ENCODE data around the gene AKT3. TPM values are rescaled to one million over a fixed set of nuclear protein-coding genes. Genes with fewer than 3 reads are reported as not detected.

The AKT3 gene
- total RNA-seq, 4 donors from 2014 or later = 42.2 to 66.5 (median 60.0) TPM

DNA sequence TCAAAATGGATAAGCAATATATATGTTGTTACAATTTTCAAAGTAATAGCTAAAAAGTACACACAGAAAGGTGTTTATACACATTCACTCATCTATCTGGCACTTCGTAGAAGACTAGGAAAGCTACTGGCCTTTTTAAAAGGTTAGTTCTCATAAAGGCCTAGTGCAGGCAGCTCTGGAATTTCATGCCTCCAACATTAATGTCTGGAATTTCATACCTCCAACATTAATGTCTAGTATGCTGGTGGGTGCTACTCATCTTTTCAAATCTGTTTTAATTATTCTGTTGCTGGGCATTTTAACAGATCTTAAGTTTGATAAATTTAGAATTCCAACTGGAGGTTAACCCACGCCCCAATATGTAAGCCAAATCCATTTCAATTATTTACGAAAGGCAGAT lies 124.2 kb downstream of the AKT3 start:
- TF ChIP-seq, protein P1, sequence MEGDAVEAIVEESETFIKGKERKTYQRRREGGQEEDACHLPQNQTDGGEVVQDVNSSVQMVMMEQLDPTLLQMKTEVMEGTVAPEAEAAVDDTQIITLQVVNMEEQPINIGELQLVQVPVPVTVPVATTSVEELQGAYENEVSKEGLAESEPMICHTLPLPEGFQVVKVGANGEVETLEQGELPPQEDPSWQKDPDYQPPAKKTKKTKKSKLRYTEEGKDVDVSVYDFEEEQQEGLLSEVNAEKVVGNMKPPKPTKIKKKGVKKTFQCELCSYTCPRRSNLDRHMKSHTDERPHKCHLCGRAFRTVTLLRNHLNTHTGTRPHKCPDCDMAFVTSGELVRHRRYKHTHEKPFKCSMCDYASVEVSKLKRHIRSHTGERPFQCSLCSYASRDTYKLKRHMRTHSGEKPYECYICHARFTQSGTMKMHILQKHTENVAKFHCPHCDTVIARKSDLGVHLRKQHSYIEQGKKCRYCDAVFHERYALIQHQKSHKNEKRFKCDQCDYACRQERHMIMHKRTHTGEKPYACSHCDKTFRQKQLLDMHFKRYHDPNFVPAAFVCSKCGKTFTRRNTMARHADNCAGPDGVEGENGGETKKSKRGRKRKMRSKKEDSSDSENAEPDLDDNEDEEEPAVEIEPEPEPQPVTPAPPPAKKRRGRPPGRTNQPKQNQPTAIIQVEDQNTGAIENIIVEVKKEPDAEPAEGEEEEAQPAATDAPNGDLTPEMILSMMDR (IDR thresholded peaks at IDR 0.05; ENCODE audit: low read depth) = no peak

DNA sequence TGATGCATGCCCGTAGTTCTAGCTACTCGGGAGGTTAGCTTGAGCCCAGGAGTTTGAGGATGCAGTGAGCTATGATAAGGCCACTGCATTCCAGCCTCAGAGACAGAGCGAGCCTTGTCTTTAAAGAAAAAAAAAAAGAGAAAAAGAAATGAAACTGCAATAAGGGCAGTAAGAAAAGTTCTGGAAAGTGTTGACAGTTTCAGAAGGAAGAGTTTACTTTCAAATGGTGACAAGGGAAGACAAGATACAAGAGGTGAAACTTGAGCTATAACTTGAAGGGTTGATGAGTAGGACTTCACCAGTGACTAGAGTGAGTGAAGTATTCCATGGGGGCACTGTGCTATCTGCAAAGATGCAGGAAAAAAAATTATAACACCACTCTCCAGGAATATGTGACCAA lies 125.0 kb downstream of the AKT3 start:
- TF ChIP-seq, protein P1 (IDR thresholded peaks at IDR 0.05; ENCODE audit: low read depth) = no peak

DNA sequence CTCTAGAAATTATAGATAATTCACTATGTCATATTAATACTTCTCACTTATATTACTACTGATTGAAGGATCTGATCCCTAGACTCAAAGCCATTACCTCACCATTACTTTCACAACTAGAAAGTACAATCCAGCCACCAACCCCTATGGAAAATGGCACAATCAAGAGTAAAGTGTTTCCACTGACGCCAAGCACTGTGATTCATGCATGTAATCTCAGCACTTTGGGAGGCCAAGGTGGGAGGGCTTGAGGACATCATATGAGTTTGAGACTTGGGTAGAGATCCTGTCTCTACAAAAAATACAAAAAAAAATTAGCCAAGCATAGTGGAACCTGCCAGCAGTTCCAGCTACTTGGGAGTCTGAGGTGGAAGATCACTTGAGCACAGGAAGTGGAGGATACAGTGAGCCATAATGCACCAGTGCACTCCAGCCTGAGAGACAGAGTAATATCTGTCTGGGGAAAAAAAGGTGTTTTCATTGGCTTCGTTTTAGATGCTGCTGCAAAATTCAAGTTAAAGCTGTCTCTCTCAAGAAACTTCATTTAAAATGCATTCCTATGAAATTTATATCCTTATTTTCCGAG lies 126.5 kb downstream of the AKT3 start:
- TF ChIP-seq, protein P1 (IDR thresholded peaks at IDR 0.05; ENCODE audit: low read depth) = no peak

DNA sequence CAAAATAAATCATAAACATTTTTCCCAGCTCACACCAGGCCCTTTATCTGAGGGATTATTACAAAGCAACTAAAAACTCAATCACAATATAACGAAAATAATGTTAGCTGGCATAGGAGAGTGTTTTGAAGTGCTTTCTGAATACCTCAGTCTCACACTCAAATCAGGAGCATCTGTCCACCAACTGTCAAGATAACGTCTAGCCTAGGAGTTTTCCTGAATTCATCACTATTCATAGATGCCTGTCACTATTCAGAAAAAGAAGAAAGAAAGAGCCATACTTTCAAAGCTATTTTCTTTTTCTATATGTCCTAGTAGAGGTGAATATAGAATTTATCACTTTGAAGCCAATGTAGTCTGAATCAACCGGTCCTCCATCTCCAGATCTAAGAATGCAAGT lies 127.0 kb downstream of the AKT3 start:
- TF ChIP-seq, protein P1 (IDR thresholded peaks at IDR 0.05; ENCODE audit: low read depth) = no peak

DNA sequence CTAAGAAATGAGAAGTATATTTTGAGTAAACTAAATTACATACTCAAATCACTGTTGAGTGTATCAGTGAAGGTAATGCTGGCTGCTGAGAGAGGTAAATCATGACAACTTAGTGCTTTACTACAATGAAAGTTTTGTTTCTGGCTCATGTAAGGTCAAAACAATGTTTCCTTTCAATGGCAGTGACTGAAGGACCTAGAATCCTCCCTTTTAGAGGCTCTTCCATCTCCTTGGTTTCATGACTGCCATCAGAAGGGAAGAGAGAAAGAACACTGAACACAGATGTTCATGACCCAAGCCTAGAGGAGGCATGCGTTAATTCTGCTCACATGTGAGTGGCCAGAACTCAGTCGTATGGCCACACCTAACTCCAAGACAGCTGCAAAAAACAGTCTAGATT lies 130.6 kb downstream of the AKT3 start:
- TF ChIP-seq, protein P1 (IDR thresholded peaks at IDR 0.05; ENCODE audit: low read depth) = no peak

DNA sequence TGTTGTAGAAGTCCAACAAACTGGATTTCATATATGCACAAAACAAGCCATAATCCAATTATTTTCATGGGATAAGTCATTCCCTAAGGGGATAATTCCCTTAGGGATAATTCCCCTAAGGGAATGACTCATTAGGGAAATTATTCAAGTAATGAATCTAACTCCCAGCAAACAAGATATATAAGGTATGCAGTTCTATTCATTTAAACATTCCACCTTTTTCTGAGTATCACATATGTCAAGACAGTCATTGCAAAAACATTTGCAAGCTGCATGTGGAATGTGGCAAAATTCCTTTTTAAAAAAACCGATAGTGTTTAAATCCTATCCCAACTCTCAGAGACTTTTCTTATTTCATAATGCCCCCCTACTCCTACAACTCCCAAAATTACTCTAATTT lies 131.2 kb downstream of the AKT3 start:
- TF ChIP-seq, protein P1 (IDR thresholded peaks at IDR 0.05; ENCODE audit: low read depth) = no peak

DNA sequence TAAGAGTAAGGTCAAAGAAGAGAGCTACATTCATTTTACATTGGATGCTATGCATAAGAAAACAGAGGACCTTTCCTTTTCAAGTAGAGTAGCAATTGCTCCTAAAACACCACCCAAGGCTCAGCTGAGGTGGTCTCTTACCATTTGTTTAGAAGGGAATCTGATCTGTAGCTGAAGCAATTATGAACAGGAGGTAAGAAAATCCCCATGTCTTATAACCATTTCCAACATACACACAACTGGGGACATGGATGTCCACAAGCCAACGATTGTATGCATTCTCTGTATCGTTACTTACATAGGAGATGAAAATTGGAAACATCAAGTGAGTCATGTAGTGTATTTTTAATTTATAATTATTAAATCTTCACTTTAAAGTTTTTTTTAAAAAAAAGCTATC lies 132.0 kb downstream of the AKT3 start:
- TF ChIP-seq, protein P1 (IDR thresholded peaks at IDR 0.05; ENCODE audit: low read depth) = no peak
